ENCODE data around the gene FSD2.
"Not testable (repeated sequence)": the region's sequence is repeated elsewhere in the genome, so short reads cannot be mapped to it uniquely, and the experiment has no call there.

DNA sequence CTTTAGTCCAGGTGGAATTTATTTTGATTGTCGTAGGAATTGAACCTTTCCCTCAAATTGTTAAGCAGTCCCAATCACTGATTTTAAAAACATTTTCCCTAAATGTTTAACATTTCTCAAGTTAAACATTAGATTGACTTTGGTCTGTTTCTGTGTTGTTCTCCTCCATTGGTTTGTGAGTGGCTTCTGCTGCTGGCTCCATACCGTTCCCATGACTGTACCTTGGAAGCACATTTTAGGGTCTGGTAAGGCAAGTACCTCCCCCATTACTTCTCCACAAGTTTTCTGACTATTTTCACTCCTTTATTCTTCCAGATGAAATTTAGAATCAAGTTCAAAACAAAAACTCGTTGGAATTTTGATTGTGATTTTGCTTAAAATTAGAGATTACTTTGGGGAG lies 15.5 kb upstream of the FSD2 start:
- not testable (repeated sequence) for TF ChIP-seq EZH2 (IDR thresholded peaks at IDR 0.05; ENCODE audit: low read length, unreplicated experiment); EZH2phosphoT487 (IDR thresholded peaks at IDR 0.05; ENCODE audit: borderline replicate concordance, low read length)
- TF ChIP-seq, protein P1, sequence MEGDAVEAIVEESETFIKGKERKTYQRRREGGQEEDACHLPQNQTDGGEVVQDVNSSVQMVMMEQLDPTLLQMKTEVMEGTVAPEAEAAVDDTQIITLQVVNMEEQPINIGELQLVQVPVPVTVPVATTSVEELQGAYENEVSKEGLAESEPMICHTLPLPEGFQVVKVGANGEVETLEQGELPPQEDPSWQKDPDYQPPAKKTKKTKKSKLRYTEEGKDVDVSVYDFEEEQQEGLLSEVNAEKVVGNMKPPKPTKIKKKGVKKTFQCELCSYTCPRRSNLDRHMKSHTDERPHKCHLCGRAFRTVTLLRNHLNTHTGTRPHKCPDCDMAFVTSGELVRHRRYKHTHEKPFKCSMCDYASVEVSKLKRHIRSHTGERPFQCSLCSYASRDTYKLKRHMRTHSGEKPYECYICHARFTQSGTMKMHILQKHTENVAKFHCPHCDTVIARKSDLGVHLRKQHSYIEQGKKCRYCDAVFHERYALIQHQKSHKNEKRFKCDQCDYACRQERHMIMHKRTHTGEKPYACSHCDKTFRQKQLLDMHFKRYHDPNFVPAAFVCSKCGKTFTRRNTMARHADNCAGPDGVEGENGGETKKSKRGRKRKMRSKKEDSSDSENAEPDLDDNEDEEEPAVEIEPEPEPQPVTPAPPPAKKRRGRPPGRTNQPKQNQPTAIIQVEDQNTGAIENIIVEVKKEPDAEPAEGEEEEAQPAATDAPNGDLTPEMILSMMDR (conservative IDR thresholded peaks at IDR 0.05; ENCODE audit: low read depth, low read length) = not testable (repeated sequence)

All from PC-3 (cell line).